Hematopoietic multipotent progenitor cell (in vitro differentiated cells): ENCODE results near the gene NPHP4. TPM values are rescaled to one million over a fixed set of nuclear protein-coding genes. Genes with fewer than 3 reads are reported as not detected.
A peak's percentile ranks its signal among the peaks of the same experiment; 100 is the strongest.

Experiments
- DNase-seq, 3 donors: peaks; one replicate each; pipeline ENCODE4 v3.0.0-alpha.2; 2011 to 2015; ENCODE audit warnings: low read depth in 2 of 3, low spot score in 2 of 3
- total RNA-seq: library from RNA; depleted of rRNA; stranded (reverse); fragments of >200 nt; gene quantifications from one replicate; pipeline ENCODE4 v1.2.3, GENCODE V29; 2012

Gene NPHP4
- total RNA-seq, 1 donor = 9.7 TPM

DNA sequence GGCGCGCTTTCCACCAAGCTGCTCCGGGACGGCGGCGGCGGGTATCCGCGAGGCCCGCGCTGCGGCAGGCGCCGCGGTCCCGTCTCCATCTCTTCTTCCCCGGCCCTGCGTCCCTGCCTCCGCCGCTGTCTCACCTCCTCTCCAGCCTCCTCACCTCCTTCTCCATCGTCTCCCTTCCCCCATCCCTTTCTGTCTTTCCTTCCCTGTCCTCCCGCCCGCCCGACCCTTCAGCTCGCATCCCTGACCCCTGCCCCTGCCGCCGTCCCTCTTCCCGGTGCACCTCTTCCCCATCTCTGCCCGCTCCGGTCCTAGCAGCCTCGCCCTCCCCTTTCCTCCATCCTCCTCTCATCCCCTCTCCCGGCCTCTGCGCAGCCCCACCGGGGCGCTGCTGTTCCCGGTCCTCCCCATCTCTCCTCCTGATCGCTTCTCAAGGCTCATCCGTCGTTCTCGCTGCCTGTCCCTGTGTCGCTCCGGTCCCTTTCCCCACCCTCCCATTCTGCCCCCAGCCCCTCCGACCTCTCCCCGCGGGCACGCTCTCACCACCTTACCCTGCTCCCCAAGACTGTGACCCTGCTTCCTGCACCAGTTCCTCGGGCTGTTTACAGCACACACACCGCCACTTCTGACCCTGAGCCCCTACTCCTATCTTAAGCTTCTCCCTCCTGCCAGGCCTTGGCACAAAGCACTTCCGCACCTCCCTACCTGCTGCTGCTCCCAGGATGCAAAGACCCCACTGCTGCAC lies 760 bp upstream of the NPHP4 start:
- DNase-seq = no peak

- DNase-seq = peak in 1 of 3 donors; percentile 26
Measured at GRCh38 chr1:5991381-5992025, 722 bp downstream of the NPHP4 start.

DNA sequence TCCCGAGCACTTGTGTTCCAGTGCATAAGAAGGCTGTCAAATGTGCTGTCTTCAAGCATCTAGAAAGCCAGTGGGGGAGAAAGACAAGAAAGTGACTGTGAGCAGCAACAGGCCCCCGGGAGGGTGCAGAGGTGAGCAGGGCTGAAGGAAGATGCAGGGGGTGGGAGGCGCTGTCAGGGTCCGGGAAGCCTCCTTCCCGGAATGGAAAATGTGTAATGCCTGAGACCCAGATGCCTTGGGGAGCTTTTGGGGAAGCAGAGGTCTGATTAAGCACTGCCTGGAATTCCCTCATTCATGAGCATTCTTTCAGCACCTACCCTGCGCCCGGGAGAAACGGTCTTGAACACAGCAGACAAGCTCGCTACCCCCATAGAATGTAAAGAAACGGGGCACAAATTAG lies 1.3 kb downstream of the NPHP4 start:
- no peak for DNase-seq

- no peak for DNase-seq
Measured at GRCh38 chr1:5989731-5990271, 2.4 kb downstream of the NPHP4 start.

GRCh38 chr1:5989286-5989605 lies 3.0 kb downstream of the NPHP4 start:
- DNase-seq = no peak

DNA sequence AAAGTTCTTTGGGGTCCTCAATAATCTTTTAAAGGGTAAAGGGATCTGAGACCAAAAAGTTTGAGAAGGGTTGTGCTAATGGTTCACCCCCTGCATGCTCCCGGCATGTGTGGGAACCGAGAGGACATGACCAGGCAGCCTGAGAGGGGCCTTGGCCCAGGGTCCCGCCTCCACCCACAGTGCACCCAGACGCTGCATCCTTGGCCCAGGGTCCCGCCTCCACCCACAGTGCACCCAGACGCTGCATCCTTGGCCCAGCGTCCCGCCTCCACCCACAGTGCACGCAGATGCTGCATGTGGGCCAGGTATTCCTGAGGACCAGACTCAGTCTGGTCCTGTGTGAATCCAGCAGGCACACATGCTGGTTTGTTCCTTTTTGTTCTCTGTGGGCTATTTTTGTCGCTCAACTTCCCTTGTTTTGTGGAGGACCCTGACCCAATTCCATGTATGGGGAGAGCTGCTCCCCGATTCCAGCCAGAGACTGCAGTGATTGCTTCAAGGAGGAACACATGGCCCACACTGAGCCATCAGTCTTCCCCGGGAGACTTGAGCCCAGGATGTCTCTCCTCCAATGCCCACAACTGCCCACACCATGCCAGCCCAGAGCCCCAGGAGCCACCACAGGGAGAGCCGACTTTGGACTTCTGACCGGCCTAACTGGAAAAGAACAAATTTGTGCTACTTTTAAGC lies 3.5 kb downstream of the NPHP4 start:
- no peak for DNase-seq

DNA sequence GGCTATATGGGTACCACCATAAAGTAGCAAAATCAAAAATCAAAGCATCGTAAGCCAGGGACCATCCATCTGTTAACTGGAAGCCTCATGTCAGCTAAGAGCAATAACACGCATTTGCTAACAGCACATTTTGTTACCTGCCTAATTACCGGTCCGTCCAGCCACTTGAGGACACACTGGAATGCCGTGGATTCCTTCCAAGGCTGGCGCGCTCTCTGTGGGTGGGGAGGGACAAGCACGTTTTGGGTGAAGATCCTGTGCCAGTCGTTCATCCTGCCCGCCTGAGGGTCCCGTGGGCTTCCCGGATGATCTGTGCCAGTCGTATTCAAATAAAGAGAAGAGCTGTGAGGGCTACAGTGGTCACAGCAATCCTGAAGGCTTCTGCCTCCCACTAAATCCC lies 6.2 kb downstream of the NPHP4 start:
- DNase-seq = no peak

DNA sequence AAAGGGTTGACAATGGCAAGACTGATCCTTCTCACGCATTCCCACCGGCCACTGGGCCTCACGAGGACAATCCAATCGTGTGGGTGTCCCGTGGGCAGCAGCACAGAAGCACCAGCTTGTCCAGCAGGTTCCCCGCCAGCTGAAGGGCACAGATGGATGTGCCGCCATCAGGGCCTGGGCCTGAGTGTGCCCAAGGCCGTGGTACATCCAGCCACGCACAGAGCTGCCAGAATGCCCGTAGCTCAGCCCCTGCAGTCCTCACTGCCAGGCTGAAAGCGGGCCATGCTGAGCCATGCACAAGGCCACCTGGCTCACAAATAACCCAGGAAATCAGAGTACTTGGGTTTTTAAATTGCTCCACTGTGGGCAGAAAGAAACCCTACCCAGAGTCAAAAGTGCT lies 7.0 kb downstream of the NPHP4 start:
- no peak for DNase-seq

DNA sequence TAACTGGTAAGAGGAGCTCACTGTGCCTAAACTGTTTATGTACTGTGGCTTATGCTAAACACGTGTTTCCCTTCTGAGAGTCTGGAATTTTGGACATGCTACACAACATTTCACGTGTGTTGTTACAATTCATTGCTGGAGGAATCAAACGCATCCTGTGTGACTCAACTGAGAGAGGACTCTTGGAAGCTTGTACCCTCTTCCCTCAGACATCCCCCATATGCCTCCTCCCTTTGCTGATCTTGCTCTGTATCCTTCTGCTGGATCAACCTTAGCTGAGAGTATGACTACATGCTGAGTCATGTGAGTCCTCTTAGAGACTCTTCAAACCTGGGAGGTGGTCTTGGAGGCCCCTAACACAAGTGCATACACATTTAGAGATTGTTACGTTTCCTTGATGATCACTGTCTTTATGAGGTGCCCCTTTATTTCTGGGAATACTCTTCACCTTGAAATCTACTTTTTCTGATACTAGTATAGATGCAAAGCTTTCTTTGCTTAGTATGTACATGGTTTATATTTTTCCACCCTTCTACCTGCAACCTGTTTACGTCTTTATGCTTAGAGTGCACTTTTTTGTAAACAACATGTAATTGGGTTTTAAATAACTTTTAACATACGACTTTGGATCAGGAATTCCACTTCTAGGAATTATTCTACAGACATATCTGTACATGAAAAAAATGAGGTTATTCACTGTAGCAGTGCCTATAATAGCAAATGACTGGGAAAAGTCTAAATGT lies 8.7 kb downstream of the NPHP4 start:
- DNase-seq = no peak

- DNase-seq = no peak
Measured at GRCh38 chr1:5982868-5983267, 9.4 kb downstream of the NPHP4 start.

GRCh38 chr1:5982276-5982675 lies 9.9 kb downstream of the NPHP4 start:
- DNase-seq = no peak

DNA sequence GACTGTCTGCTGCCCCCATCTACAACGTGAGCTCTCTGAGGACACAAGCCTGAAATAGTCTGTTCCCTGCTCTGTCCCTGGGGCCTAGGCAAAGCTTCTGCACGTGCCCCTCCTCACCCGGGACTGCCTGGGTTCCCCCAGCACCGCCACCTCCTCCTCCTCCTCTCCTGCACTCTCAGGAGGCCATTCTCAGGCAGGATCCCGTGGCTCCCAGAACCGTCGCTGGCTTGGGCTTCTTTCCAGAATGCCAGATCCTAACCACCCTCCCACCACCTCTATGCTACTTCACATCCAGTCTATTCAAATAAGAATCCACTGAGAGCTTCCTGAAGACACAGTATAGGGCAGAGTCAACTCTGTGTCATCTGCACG lies 11.2 kb downstream of the NPHP4 start:
- DNase-seq = no peak

- DNase-seq = peak in 2 of 3 donors; percentile 32 to 45
Measured at GRCh38 chr1:5980314-5981008, 11.8 kb downstream of the NPHP4 start.

- no peak for DNase-seq
Measured at GRCh38 chr1:5979536-5980313, 12.5 kb downstream of the NPHP4 start.

DNA sequence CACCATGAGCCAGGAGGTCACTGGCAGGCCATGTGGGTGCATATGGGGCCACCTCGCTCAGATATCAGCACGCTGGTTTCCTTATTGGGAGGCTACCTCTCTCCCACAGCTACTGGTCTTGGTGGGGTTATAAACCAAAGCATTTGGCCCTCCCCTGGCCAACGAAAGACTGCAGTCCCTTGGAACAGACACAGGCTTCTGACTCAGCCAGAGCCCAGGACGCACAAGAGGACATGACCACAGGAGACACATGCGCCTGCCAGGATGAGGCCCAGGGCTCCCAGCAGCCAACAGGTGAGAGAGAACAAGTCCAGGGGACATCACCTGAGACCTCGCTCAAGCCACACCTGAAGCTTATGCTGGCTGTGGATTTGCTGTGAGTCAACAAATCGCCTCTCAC lies 13.8 kb downstream of the NPHP4 start:
- DNase-seq = no peak

DNA sequence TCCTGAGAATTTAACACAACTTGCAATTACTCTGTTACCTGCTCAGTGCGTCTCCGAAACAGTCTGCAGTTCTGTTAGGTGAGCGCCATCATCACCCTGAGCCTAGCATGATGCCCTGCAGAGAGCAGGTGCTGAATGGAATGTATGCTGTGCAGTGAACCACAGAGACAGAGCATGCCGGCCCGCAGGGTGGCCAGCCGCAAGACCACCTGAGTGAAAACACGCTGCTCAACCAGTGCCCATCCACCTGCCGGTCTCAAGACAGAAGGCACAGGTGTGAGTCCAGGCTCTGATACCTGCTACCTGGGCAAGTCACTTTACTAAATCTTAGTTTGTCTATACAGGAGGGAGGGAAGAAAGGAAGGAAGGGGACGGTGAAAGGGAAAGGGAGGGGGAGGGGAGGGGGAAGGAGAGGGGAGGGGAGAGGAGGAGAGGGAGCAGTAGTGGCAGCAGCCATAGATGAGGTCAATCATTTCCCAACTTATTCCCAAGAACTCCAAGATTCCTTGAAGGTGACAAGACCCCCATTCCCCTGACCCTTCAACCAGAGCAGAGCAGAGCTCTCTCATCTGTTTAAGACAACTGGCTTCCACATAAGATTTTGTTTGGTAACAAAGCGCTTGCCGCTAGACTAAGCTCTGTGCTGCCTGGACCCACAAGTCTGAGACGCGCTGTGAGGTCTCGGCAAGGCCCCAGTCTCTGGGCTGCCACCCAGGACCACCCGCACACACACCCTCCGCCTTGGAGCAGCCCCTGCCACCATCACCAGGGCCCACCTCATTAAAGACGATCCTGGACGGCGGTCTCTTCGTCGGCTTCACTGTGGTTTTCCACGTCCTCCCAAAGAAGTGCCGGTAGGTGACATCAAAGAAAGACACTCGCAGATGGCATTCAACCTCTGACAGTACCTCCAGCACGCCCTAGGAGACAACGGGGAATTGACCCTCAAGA lies 14.5 kb downstream of the NPHP4 start:
- DNase-seq = peak in 1 of 3 donors; percentile 16

- no peak for DNase-seq
Measured at GRCh38 chr1:5976726-5977493, 15.3 kb downstream of the NPHP4 start.

DNA sequence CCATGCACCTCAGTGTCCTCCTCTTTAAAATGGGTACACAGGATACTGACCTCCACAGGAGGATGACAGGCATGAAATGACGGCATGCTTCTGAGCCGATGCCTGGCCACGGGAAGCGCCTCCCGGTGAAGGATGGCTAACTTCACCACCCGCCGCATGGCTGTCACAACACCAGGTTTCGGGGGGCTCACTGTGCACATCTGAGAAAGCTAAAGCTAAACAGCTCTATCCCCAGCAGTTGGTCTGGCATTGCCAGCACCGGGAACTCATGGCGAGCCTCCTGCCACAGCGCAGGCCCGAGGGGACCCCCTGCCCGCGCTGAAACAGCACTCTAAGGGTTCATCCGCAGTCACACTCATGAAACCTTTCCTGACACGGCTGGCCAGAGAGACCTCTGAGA lies 16.0 kb downstream of the NPHP4 start:
- no peak for DNase-seq
